Measurements from ENCODE around the gene ZDHHC5. TPM values are rescaled to one million over a fixed set of nuclear protein-coding genes. Genes with fewer than 3 reads are reported as not detected.
A peak's percentile ranks its signal among the peaks of the same experiment; 100 is the strongest.
"Not testable (repeated sequence)": the region's sequence is repeated elsewhere in the genome, so short reads cannot be mapped to it uniquely, and the experiment has no call there.

ZDHHC5 gene
- polyA plus RNA-seq, 1 donor, result 48.5 TPM

DNA sequence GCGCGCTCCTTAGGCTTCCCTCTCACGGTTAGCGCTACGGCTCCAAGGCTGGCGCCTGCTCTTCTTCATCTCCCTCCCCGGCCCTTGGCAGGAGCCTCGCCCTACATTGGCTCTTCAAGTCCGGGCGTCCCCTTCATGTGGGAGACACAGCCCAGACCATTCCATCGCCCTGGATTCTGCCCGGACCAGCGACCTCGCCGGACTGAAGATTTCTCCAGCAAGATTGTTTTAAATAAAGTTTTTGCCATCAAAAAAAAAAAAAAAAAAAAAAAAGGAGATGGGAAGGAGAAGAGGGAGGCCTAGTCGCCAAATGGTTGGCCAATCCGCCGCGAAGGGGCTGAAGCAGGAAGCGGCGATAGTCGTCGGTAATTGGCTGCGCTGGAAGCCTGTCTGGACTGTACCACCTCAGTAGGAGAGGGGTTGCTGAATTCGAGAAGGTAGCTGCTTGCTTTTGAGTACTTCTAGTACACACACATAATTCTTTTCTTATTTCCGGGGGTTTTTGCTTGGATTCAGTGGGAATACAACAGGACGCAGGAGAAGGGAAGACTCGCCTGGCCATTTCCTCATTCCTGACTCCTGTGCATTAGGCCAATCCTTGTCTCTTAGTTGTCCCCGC is 688 bp upstream of the ZDHHC5 start:
- peak; percentile 96 for DNase-seq

GRCh38 chr11:57668434-57668782 is 494 bp downstream of the ZDHHC5 start:
- no peak for DNase-seq

GRCh38 chr11:57674251-57674650 is 6.3 kb downstream of the ZDHHC5 start:
- DNase-seq, result no peak

- DNase-seq, result no peak
Measured at GRCh38 chr11:57675176-57675941, 7.4 kb downstream of the ZDHHC5 start.

DNA sequence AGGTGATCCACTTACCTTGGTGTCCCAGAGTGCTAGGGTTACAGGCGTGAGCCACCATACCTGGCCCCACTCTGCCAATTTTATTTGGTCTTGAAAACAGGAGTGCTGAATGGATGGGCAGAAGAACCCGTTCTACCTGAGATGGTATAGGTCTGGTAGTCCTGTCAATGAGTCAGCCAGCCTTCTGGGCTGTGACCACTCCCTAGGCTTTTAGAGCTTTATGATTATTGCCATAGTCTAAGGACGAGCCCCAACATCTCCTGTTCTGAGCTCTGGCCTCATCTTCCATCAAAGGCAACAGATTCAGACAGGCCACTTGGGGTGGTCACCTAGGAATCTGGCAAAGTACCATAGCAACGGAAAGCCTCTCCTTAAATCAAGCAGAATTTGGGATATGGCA is 11.5 kb downstream of the ZDHHC5 start:
- DNase-seq, result no peak

GRCh38 chr11:57680552-57680874 is 12.6 kb downstream of the ZDHHC5 start:
- no peak for DNase-seq

DNA sequence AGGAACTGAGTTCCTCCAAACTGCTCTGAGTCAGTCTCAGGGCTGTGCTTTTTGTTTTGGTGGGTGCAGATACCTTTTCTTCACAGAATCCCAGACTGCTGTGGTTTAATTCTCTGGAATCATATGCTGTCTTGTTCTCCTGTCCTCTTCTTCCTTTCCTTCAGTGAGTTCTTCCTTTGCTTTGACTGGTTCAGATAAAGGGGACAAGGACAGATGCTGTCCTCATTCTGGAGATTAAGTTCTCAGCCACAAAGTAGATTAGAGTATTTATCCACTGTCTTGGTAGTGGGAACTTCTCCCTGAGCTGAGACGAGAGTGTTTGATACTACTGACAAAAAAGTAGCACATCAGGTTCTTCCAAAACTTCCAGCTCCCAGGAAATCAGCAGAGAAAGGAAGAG is 13.3 kb downstream of the ZDHHC5 start:
- DNase-seq, result no peak

GRCh38 chr11:57690474-57690873 is 22.6 kb downstream of the ZDHHC5 start:
- DNase-seq, result not testable (repeated sequence)

DNA sequence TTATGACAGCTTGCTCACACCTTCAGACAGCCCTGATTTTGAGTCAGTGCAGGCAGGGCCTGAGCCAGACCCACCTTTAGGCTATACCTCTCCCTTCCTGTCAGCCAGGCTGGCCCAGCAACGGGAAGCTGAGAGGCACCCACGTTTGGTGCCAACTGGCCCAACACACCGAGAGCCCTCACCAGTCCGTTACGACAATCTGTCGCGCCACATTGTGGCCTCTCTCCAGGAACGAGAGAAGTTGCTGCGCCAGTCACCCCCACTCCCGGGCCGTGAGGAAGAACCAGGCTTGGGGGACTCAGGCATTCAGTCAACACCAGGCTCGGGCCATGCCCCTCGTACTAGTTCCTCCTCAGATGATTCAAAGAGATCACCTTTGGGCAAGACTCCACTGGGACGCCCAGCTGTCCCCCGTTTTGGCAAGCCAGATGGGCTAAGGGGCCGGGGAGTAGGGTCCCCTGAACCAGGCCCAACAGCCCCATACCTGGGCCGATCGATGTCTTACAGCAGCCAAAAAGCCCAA is 31.0 kb downstream of the ZDHHC5 start:
- DNase-seq, result no peak

GRCh38 chr11:57699813-57700212 is 31.9 kb downstream of the ZDHHC5 start:
- no peak for DNase-seq

GRCh38 chr11:57700425-57700824 is 32.5 kb downstream of the ZDHHC5 start:
- no peak for DNase-seq

GRCh38 chr11:57703341-57703740 is 35.4 kb downstream of the ZDHHC5 start:
- no peak for DNase-seq

GRCh38 chr11:57704932-57705331 is 37.0 kb downstream of the ZDHHC5 start:
- DNase-seq, result no peak

DNA sequence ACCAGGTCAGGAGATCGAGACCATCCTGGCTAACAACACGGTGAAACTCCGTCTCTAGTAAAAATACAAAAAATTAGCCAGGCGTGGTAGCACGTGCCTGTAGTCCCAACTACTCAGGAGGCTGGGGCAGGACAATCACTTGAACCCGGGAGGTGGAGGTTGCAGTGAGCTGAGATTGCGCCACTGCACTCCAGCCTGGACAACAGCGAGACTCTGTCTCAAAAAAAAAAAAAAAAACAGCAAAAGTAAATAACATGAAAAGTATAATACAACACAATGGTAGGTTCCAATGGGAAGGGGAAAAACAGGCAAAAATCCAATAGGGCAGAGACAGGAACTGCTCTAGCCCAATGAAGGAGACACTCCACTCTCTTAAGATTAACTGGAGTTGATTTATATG is 37.5 kb downstream of the ZDHHC5 start:
- DNase-seq, result not testable (repeated sequence)

DNA sequence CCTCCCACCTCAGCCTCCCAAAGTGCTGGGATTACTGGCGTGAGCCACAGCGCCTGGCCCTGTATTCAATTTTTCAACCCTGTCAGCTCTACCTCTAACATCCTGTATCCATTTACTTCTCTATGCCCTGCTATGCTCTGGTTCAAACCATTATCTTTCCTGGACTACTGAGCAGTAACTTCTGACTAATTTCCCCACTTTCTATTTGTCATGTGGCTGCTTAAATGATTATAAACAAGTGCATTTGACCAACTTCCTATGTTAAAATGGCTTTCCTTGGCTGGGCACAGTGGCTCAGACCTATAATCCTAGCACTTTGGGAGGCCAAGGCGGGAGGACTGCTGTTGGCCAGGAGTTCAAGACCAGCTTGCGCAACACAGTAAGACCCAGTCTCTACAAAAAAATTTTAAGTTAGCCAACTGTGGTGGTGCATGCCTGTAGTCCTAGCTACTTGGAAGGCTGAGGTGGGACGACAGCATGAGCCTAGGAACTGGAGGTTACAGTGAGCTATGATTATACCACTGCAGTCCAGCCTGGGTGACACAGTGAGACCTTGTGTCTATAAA is 42.0 kb downstream of the ZDHHC5 start:
- no peak for DNase-seq

DNA sequence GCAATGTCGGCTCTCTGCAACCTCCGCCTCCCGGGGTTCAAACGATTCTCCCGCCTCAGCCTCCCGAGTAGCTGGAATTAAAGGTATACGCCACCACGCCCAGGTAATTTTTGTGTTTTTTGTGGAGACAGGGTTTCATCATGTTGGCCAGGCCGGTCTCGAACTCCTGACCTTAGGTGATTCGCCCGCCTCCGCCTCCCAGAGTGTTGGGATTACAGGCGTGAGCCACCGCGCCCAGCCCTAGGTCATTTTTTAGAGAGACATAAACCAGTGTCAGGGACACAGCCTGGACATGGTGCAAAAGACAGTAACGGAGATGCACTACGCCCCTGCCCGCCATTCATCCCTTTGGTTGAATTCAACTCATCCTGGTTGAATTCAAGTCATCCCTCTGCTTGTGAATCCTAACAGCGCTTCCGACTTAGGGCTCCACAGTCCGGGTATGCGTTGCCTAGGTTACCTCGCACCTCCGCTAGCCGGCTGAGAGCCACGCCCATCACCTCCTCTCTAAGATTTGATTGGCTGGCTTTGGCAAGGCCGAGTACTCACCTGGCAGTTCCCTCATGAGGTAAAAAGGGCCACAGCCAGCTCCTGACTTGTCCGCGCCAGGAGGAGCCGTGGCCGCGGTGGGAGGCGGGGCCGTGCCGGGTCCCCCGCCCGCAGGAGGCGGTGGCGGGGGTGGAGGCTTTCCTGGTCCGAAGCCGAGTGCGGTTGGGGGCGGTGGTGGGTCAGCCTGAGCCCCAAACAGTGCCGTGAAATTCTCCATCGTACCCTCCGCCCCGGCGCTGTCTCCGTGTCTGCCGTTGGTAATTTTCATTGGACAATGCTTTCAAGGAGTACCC is 43.7 kb downstream of the ZDHHC5 start, which contains the start of gene MED19:
Gene MED19, minus strand, starts transcription at position 802 of the 842 bp plus-strand sequence. Its CDS starts 36 bp downstream, at position 766.
- DNase-seq, result peak; percentile 77

DNA sequence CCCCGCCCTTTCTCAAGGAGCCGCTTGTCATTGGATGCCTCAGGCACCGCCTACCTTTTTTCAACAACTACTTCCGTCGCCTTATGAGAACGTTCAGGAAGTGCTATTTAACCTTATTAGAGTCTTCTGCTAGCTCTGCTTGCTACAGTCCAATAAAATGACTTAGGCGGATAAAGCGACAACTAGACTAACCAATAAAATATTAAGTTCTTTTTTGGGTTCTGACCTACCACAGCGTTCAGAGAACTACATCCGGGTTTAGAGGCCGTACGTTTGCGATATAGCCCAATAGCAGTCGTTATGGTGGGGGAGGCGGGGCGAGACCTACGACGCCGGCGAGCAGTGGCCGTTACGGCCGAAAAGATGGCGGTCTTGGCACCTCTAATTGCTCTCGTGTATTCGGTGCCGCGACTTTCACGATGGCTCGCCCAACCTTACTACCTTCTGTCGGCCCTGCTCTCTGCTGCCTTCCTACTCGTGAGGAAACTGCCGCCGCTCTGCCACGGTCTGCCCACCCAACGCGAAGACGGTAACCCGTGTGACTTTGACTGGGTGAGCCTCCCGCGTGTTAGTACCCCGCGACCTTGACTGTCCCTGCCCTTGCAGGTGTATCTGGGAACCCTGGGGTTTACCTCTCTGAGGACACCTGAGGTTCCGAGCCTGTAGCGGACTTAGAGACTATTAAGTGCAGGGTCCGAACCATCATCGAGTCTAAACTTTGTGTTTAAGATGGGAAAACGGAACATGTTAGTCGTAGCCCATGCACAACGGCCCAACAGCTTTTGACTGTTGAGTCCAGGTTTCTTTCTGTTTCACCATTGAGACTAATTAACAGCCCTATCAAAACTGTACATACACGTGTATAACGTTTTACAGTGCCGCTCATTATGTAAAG is 44.6 kb downstream of the ZDHHC5 start, which contains the start of gene TMX2:
Gene TMX2, plus strand, starts transcription at position 338 of the 895 bp plus-strand sequence. Its CDS starts 26 bp downstream, at position 364.
- peak; percentile 99 for DNase-seq

DNA sequence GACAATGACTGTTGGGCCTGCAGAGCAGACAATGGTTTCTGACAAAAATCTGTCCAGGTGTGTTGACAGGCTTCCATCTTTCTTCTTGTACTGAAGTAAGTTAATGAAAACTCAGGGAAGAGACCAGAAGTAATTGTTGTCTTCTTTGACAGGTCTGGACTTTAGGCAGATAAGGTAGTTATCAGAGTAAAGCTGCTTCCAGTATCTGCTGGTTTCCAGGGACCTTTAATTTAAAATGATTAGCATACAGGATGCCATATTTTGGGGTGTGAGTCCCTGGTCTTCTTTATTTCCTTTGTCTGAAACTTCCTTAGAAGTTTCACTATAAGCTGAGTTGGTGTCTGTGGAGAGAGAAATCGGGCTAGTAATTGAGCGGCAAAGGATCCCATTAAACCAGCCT is 45.9 kb downstream of the ZDHHC5 start:
- DNase-seq, result no peak

DNA sequence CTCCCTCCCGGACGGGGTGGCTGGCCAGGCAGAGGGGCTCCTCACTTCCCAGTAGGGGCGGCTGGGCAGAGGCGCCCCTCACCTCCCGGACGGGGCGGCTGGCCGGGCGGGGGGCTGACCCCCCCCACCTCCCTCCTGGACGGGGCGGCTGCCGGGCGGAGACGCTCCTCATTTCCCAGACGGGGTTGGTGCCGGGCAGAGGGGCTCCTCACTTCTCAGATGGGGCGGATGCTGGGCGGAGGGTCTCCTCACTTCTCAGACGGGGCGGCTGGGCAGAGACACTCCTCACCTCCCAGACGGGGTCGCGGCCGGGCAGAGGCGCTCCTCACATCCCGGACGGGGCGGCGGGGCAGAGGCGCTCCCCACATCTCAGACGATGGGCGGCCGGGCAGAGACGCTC is 48.8 kb downstream of the ZDHHC5 start:
- not testable (repeated sequence) for DNase-seq

GRCh38 chr11:57727185-57727584 is 59.3 kb downstream of the ZDHHC5 start:
- no peak for DNase-seq

DNA sequence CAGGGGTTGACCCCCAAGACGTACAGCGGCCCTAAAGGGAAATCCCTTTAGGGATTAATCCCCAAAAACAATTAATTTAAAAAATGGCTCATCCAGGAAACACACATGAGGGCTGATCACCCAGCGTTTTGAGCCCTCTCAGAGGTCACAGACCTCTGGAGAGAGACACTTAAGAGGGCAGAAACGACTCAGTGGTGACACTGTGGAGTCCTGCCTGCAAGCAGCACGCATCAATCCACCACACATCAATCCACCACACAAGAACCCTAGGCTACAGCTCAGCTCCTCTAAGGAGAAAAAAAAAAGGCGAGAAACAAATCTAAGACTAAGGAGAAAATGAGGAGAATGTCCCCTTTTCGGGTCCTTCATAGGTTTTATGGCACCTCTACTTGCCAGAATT is 60.9 kb downstream of the ZDHHC5 start:
- DNase-seq, result no peak
